ENCODE results near the gene ACER2.

Gene ACER2

DNA sequence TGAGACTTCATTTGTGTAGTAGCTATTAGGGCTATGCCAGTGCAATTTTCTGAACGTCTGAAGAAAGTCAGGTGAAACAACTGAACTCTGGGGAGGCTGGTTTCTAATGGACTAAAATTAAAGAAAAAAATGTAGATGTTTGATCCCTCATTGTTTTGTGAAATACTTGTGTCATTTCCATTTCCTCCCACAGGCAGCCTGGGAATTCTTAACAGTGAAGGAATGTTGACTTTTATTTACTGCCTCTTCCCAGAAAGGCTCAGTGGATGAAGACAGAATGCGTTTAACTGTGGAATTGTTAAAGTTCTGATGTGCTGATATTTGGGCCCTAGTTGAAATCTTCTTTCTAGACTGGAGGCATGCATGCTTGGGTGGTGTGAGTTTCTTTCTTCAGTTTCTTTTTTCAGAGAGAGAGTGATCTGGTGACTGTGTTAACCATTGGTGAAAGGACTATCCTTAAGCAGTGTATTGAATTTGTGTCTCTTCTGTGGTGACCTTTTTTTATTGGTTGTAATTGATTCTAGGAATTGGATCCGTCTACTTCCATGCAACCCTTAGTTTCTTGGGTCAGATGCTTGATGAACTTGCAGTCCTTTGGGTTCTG lies 15.5 kb downstream of the ACER2 start:
- Histone ChIP-seq H3K27ac (ENCODE audit: extremely low read depth, low read depth, low read length) (no peak overlapping the region), H3K4me1 (ENCODE audit: control insufficient read depth, insufficient read depth, low read length) (no peaks in the 10 kb centered on the region), H3K4me3 (ENCODE audit: low read depth, low read length) (no peak overlapping the region), H3K9me3 (ENCODE audit: control insufficient read depth, insufficient read depth, low read depth, low read length) (no peaks in the 10 kb centered on the region), H3K36me3 (ENCODE audit: control insufficient read depth in 2 of 2, insufficient read depth in 1 of 2, low read length in 2 of 2) (peaks cover 3 to 16% of the 10 kb centered on the region in 2 experiments; a peak in 2 of 3 replicates)
- TF ChIP-seq ZNF157 (tag by site-specific recombination; IDR thresholded peaks at IDR 0.05) (no peak), HOXA7 (CRISPR knock-in tag; IDR thresholded peaks at IDR 0.05; ENCODE audit: borderline replicate concordance) (no peak), ZXDB (tag by site-specific recombination; IDR thresholded peaks at IDR 0.05) (no peak), OVOL3 (tag by site-specific recombination; IDR thresholded peaks at IDR 0.05) (no peak), ZNF837 (tag by site-specific recombination; IDR thresholded peaks at IDR 0.05) (no peak), GLIS1 (tag by site-specific recombination; IDR thresholded peaks at IDR 0.05) (no peak), ZNF555 (tag by site-specific recombination; conservative IDR thresholded peaks at IDR 0.05) (no peak), KLF10 (tag by site-specific recombination; IDR thresholded peaks at IDR 0.05) (no peak), ZNF510 (tag by site-specific recombination; IDR thresholded peaks at IDR 0.05; ENCODE audit: insufficient replicate concordance) (no peak), ZFP37 (tag by site-specific recombination; IDR thresholded peaks at IDR 0.05) (no peak), GLI4 (tag by site-specific recombination; IDR thresholded peaks at IDR 0.05) (no peak), ZNF426 (tag by site-specific recombination; IDR thresholded peaks at IDR 0.05) (no peak), ZNF777 (tag by site-specific recombination; IDR thresholded peaks at IDR 0.05; ENCODE audit: borderline replicate concordance) (no peak), ZNF791 (tag by site-specific recombination; IDR thresholded peaks at IDR 0.05) (no peak)
- TF ChIP-seq, protein P1, sequence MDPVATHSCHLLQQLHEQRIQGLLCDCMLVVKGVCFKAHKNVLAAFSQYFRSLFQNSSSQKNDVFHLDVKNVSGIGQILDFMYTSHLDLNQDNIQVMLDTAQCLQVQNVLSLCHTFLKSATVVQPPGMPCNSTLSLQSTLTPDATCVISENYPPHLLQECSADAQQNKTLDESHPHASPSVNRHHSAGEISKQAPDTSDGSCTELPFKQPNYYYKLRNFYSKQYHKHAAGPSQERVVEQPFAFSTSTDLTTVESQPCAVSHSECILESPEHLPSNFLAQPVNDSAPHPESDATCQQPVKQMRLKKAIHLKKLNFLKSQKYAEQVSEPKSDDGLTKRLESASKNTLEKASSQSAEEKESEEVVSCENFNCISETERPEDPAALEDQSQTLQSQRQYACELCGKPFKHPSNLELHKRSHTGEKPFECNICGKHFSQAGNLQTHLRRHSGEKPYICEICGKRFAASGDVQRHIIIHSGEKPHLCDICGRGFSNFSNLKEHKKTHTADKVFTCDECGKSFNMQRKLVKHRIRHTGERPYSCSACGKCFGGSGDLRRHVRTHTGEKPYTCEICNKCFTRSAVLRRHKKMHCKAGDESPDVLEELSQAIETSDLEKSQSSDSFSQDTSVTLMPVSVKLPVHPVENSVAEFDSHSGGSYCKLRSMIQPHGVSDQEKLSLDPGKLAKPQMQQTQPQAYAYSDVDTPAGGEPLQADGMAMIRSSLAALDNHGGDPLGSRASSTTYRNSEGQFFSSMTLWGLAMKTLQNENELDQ (tag by site-specific recombination; IDR thresholded peaks at IDR 0.05; ENCODE audit: low read depth): no peak
- TF ChIP-seq, protein P2, sequence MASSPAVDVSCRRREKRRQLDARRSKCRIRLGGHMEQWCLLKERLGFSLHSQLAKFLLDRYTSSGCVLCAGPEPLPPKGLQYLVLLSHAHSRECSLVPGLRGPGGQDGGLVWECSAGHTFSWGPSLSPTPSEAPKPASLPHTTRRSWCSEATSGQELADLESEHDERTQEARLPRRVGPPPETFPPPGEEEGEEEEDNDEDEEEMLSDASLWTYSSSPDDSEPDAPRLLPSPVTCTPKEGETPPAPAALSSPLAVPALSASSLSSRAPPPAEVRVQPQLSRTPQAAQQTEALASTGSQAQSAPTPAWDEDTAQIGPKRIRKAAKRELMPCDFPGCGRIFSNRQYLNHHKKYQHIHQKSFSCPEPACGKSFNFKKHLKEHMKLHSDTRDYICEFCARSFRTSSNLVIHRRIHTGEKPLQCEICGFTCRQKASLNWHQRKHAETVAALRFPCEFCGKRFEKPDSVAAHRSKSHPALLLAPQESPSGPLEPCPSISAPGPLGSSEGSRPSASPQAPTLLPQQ (tag by site-specific recombination; IDR thresholded peaks at IDR 0.05): no peak
- ChIA-PET POLR2A (no interaction called here), CTCF (interaction anchor here (1.2 to 1.5 kb wide), 3 partner anchors 12 to 41 kb away, joined by 3 to 7 read pairs (median 3); no protein-coding TSS in a partner anchor)

DNA sequence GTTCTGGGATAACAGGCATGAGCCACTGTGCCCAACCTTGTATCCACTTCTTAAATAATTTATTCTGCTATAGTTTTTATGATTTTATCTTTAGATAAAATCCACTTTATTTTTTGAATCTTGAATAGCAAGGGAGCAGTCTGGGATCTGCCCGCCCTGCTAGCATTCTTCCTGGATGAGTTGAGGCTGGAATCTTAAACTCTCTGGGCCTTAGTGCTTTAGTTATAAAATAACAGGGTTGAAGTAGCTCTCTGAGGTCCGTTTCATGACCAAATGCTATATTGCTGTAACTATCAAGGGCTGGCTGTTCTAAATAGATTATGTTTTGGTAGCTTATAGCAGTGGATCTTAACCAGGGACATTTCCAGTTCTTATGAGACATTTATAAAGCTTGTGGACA lies 20.8 kb downstream of the ACER2 start:
- no peaks in the 10 kb centered on the region for H3K4me1 ChIP-seq (ENCODE audit: control insufficient read depth, insufficient read depth, low read length)
- POLR2A ChIA-PET: no interaction called here
- H3K4me3 ChIP-seq (ENCODE audit: low read depth, low read length): no peak overlapping the region
- CTCF ChIA-PET: interaction anchor here (0.7 to 1.6 kb wide), 3 partner anchors 36 to 1183 kb away, joined by 3 to 11 read pairs (median 3); no protein-coding TSS in a partner anchor
- peaks cover 3 to 13% of the 10 kb centered on the region in 2 experiments; a peak in 2 of 3 replicates for H3K36me3 ChIP-seq (ENCODE audit: control insufficient read depth in 2 of 2, insufficient read depth in 1 of 2, low read length in 2 of 2)
- no peaks in the 10 kb centered on the region for H3K9me3 ChIP-seq (ENCODE audit: control insufficient read depth, insufficient read depth, low read depth, low read length)
- no peak overlapping the region for H3K27ac ChIP-seq (ENCODE audit: extremely low read depth, low read depth, low read length)
- TF ChIP-seq ZNF341 (tag by site-specific recombination; IDR thresholded peaks at IDR 0.05; ENCODE audit: low read depth) (no peak), ZNF701 (tag by site-specific recombination; IDR thresholded peaks at IDR 0.05) (no peak), SP7 (tag by site-specific recombination; IDR thresholded peaks at IDR 0.05) (no peak), ZNF555 (tag by site-specific recombination; conservative IDR thresholded peaks at IDR 0.05) (no peak), GLIS1 (tag by site-specific recombination; IDR thresholded peaks at IDR 0.05) (no peak), ZNF544 (tag by site-specific recombination; IDR thresholded peaks at IDR 0.05) (no peak), ZNF10 (tag by site-specific recombination; IDR thresholded peaks at IDR 0.05) (no peak)
- TF ChIP-seq, protein P3, sequence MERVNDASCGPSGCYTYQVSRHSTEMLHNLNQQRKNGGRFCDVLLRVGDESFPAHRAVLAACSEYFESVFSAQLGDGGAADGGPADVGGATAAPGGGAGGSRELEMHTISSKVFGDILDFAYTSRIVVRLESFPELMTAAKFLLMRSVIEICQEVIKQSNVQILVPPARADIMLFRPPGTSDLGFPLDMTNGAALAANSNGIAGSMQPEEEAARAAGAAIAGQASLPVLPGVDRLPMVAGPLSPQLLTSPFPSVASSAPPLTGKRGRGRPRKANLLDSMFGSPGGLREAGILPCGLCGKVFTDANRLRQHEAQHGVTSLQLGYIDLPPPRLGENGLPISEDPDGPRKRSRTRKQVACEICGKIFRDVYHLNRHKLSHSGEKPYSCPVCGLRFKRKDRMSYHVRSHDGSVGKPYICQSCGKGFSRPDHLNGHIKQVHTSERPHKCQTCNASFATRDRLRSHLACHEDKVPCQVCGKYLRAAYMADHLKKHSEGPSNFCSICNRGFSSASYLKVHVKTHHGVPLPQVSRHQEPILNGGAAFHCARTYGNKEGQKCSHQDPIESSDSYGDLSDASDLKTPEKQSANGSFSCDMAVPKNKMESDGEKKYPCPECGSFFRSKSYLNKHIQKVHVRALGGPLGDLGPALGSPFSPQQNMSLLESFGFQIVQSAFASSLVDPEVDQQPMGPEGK (tag by site-specific recombination; IDR thresholded peaks at IDR 0.05): no peak
- TF ChIP-seq, protein P4, sequence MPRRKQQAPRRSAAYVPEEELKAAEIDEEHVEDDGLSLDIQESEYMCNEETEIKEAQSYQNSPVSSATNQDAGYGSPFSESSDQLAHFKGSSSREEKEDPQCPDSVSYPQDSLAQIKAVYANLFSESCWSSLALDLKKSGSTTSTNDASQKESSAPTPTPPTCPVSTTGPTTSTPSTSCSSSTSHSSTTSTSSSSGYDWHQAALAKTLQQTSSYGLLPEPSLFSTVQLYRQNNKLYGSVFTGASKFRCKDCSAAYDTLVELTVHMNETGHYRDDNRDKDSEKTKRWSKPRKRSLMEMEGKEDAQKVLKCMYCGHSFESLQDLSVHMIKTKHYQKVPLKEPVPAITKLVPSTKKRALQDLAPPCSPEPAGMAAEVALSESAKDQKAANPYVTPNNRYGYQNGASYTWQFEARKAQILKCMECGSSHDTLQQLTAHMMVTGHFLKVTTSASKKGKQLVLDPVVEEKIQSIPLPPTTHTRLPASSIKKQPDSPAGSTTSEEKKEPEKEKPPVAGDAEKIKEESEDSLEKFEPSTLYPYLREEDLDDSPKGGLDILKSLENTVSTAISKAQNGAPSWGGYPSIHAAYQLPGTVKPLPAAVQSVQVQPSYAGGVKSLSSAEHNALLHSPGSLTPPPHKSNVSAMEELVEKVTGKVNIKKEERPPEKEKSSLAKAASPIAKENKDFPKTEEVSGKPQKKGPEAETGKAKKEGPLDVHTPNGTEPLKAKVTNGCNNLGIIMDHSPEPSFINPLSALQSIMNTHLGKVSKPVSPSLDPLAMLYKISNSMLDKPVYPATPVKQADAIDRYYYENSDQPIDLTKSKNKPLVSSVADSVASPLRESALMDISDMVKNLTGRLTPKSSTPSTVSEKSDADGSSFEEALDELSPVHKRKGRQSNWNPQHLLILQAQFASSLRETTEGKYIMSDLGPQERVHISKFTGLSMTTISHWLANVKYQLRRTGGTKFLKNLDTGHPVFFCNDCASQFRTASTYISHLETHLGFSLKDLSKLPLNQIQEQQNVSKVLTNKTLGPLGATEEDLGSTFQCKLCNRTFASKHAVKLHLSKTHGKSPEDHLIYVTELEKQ (tag by site-specific recombination; IDR thresholded peaks at IDR 0.05; ENCODE audit: borderline replicate concordance): no peak
- TF ChIP-seq, protein P5, sequence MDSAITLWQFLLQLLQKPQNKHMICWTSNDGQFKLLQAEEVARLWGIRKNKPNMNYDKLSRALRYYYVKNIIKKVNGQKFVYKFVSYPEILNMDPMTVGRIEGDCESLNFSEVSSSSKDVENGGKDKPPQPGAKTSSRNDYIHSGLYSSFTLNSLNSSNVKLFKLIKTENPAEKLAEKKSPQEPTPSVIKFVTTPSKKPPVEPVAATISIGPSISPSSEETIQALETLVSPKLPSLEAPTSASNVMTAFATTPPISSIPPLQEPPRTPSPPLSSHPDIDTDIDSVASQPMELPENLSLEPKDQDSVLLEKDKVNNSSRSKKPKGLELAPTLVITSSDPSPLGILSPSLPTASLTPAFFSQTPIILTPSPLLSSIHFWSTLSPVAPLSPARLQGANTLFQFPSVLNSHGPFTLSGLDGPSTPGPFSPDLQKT (IDR thresholded peaks at IDR 0.05; ENCODE audit: borderline replicate concordance, low read depth, low read length): no peak

Measured in HEK293 (cell line).